ENCODE results near the gene APMAP.

DNA sequence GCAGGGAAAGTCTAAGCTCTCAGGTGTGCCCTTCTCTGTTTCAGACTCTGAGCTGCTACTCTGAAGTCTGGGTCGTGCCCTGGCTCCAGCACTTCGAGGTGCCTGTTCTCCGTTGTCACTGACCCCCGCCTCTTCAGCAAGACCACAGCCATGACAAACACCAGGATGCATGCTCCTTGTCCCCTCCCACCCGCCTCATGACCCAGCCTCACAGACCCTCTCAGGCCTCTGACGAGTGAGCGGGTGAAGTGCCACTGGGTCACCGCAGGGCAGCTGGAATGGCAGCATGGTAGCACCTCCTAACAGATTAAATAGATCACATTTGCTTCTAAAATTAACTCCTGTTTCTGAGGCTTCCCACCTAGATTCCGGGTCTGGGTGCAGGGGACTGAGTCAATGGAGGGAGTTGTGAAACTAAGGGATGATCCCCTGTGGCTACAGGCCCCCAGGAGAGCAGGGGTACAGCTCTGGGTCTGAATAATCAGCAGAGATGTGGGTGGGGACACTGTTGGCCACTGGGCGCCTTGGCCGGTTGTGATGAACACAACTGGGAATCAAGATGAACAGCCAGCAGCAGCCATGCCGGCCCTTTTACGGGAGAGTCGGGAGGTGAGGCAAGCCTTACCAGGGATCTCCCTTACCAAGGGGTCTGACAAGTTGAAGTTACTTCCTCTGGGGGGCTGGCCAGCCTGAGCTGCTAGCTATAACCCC lies 32.8 kb downstream of the APMAP start:
- TF ChIP-seq GATA2 (IDR thresholded peaks at IDR 0.05; ENCODE audit: low read depth, low read length) = no peak
- TF ChIP-seq GATA3 (IDR thresholded peaks at IDR 0.05; ENCODE audit: low read depth, low read length) = no peak

Data from SH-SY5Y (cell line).